DND-41 (cell line): Measurements from ENCODE around the gene CPED1.
A peak's percentile ranks its signal among the peaks of the same experiment; 100 is the strongest.

Experiments used
- ATAC-seq: fragments of 200-7000 bp; cut with Tn5 transposase; 3 replicates; pipeline ENCODE4 v1.9.1; 2021; ENCODE audit warnings: low read depth; ENCODE audit not compliant: insufficient read depth
- DNase-seq: peaks from one replicate; pipeline ENCODE4 v3.0.0-alpha.2; 2020
- H2AFZ ChIP-seq: 2 replicates; pipeline ENCODE4 v1.6.0; 2012; ENCODE audit warnings: low read depth, low read length
- H3K27ac ChIP-seq: 2 replicates; pipeline ENCODE4 v1.5.1; 2012; ENCODE audit warnings: low read length, inconsistent platforms
- H3K27me3 ChIP-seq: fragments of 200-600 bp; sonication (generic); 2 replicates; pipeline ENCODE4 v1.6.0; 2012; ENCODE audit warnings: low read length, mild to moderate bottlenecking, inconsistent platforms; ENCODE audit not compliant: insufficient read depth, poor library complexity
- H3K36me3 ChIP-seq: 2 replicates; pipeline ENCODE4 v1.5.1; 2012; ENCODE audit warnings: low read length, inconsistent platforms; ENCODE audit not compliant: insufficient read depth
- H3K4me1 ChIP-seq: 2 replicates; pipeline ENCODE4 v1.5.1; 2012; ENCODE audit warnings: mild to moderate bottlenecking, low read length; ENCODE audit not compliant: insufficient read depth
- H3K4me2 ChIP-seq: 2 replicates; pipeline ENCODE4 v1.6.0; 2012; ENCODE audit warnings: mild to moderate bottlenecking, moderate library complexity, low read length, inconsistent platforms; ENCODE audit not compliant: insufficient read depth
- H3K4me3 ChIP-seq, 2 experiments: fragments of 200-600 bp in 1 of 2; shearing (Covaris generic) in 1 of 2; 2 replicates each; pipeline ENCODE4 v1.5.1; 2012 to 2016; ENCODE audit warnings: inconsistent platforms in 2 of 2, low read length in 2 of 2, mild to moderate bottlenecking in 2 of 2, low read depth in 1 of 2, moderate library complexity in 1 of 2
- H3K79me2 ChIP-seq: 2 replicates; pipeline ENCODE4 v1.6.0; 2012; ENCODE audit warnings: low read length, inconsistent platforms; ENCODE audit not compliant: insufficient read depth
- H3K9ac ChIP-seq: 2 replicates; pipeline ENCODE4 v1.6.0; 2012; ENCODE audit warnings: low read depth, mild to moderate bottlenecking, inconsistent platforms, low read length, moderate library complexity
- H3K9me3 ChIP-seq: 2 replicates; pipeline ENCODE4 v1.5.1; 2012; ENCODE audit warnings: low read length, moderate library complexity, mild to moderate bottlenecking, inconsistent platforms; ENCODE audit not compliant: insufficient read depth, severe bottlenecking
- H4K20me1 ChIP-seq: 2 replicates; pipeline ENCODE4 v1.6.0; 2012; ENCODE audit warnings: low read length; ENCODE audit not compliant: insufficient read depth
- CTCF ChIP-seq: IDR thresholded peaks from 2 replicates; pipeline ENCODE4 v1.5.1; 2012; ENCODE audit warnings: borderline replicate concordance, low read length, moderate library complexity, mild to moderate bottlenecking; ENCODE audit not compliant: poor library complexity, severe bottlenecking; ENCODE audit errors: extremely low read depth
- EZH2 ChIP-seq: IDR thresholded peaks from 3 replicates; pipeline ENCODE4 v1.6.1; 2012; ENCODE audit warnings: borderline replicate concordance, low read depth, mild to moderate bottlenecking, moderate library complexity, low read length, inconsistent platforms; ENCODE audit not compliant: severe bottlenecking

CPED1 gene

GRCh38 chr7:121273467-121274167, 285.1 kb downstream of the CPED1 start:
- Histone ChIP-seq H2AFZ (no peak overlapping the region), H3K4me1 (peaks cover 17% of the 10 kb centered on the region), H3K27ac (peak overlapping the region; percentile 43; the same call in 1 of the 2 replicates), H3K4me2 (0 out of 2 replicates have a peak overlapping the region, but pooled peaks have one; percentile 5), H4K20me1 (no peaks in the 10 kb centered on the region), H3K9ac (no peak overlapping the region), H3K36me3 (no peaks in the 10 kb centered on the region), H3K27me3 (no peaks in the 10 kb centered on the region), H3K79me2 (no peaks in the 10 kb centered on the region), H3K4me3 (no peak overlapping the region), H3K9me3 (no peaks in the 10 kb centered on the region)
- peak; percentile 58; the same call in 1 of the 3 replicates for ATAC-seq
- TF ChIP-seq EZH2 (no peak), CTCF (no peak)
- DNase-seq, result peak; percentile 10

GRCh38 chr7:121274467-121274866, 286.0 kb downstream of the CPED1 start:
- Histone ChIP-seq H4K20me1 (no peaks in the 10 kb centered on the region), H3K9me3 (no peaks in the 10 kb centered on the region), H3K9ac (no peak overlapping the region), H3K4me2 (no peak overlapping the region), H3K36me3 (no peaks in the 10 kb centered on the region), H2AFZ (no peak overlapping the region), H3K79me2 (no peaks in the 10 kb centered on the region), H3K4me1 (peaks cover 20% of the 10 kb centered on the region), H3K27me3 (no peaks in the 10 kb centered on the region), H3K4me3 (no peak overlapping the region), H3K27ac (no peak overlapping the region)
- ATAC-seq, result no peak
- no peak for DNase-seq
- TF ChIP-seq CTCF, result no peak
- TF ChIP-seq EZH2, result no peak

GRCh38 chr7:121275204-121275603, 286.7 kb downstream of the CPED1 start:
- DNase-seq, result no peak
- no peak overlapping the region for H3K9ac ChIP-seq
- no peak for TF ChIP-seq CTCF
- TF ChIP-seq EZH2, result no peak

More at GRCh38 chr7:121275204-121275603, 286.7 kb downstream of the CPED1 start:
- no peaks in the 10 kb centered on the region for H3K27me3 ChIP-seq
- ATAC-seq, result no peak
- no peaks in the 10 kb centered on the region for H3K79me2 ChIP-seq
- H3K4me2 ChIP-seq, result no peak overlapping the region
- H3K4me1 ChIP-seq, result peaks cover 20% of the 10 kb centered on the region
- H3K9me3 ChIP-seq, result no peaks in the 10 kb centered on the region
- no peak overlapping the region for H3K27ac ChIP-seq
- H2AFZ ChIP-seq, result no peak overlapping the region
- H3K4me3 ChIP-seq, result no peak overlapping the region
- H4K20me1 ChIP-seq, result no peaks in the 10 kb centered on the region
- H3K36me3 ChIP-seq, result no peaks in the 10 kb centered on the region
